GM23248 (cell line): ENCODE measurements around the gene DPP9. TPM values are rescaled to one million over a fixed set of nuclear protein-coding genes. Genes with fewer than 3 reads are reported as not detected.

ENCODE experiments used
- DNase-seq: peaks from one replicate; pipeline ENCODE4 v3.0.0-alpha.2; 2015
- H2AFZ ChIP-seq: fragments of 200-600 bp; sonication (generic); 2 replicates; pipeline ENCODE4 v1.6.1; 2016; ENCODE audit warnings: antibody characterized with exemption
- H3F3A ChIP-seq: fragments of 200-600 bp; sonication (generic); 2 replicates; pipeline ENCODE4 v1.6.1; 2016; ENCODE audit warnings: mild to moderate bottlenecking, antibody characterized with exemption, mixed run types; ENCODE audit not compliant: insufficient read depth
- H3K27ac ChIP-seq: fragments of 200-600 bp; sonication (generic); 2 replicates; pipeline ENCODE4 v1.5.1; 2016; ENCODE audit warnings: mild to moderate bottlenecking
- H3K27me3 ChIP-seq: fragments of 200-600 bp; sonication (generic); replicated peaks from 2 replicates; pipeline ENCODE4 v1.6.1; 2016; ENCODE audit warnings: mild to moderate bottlenecking; ENCODE audit not compliant: insufficient read depth
- H3K36me3 ChIP-seq: fragments of 200-600 bp; sonication (generic); 2 replicates; pipeline ENCODE4 v1.6.1; 2016; ENCODE audit warnings: low read depth, mild to moderate bottlenecking
- H3K4me1 ChIP-seq: fragments of 200-600 bp; sonication (generic); 2 replicates; pipeline ENCODE4 v1.6.1; 2016; ENCODE audit warnings: mild to moderate bottlenecking; ENCODE audit not compliant: insufficient read depth
- H3K4me2 ChIP-seq: fragments of 200-600 bp; sonication (generic); one replicate; pipeline ENCODE4 v1.6.1; 2016; ENCODE audit warnings: mild to moderate bottlenecking; ENCODE audit not compliant: unreplicated experiment
- H3K4me3 ChIP-seq: fragments of 200-600 bp; sonication (generic); 2 replicates; pipeline ENCODE4 v1.5.1; 2016; ENCODE audit warnings: mild to moderate bottlenecking
- H3K79me2 ChIP-seq: fragments of 200-600 bp; sonication (generic); 2 replicates; pipeline ENCODE4 v1.6.1; 2016; ENCODE audit warnings: mild to moderate bottlenecking; ENCODE audit not compliant: insufficient read depth
- H3K9ac ChIP-seq: fragments of 200-600 bp; sonication (generic); 2 replicates; pipeline ENCODE4 v1.6.1; 2016; ENCODE audit warnings: mild to moderate bottlenecking
- H3K9me2 ChIP-seq: fragments of 200-600 bp; sonication (generic); 2 replicates; pipeline ENCODE4 v1.6.1; 2016; ENCODE audit warnings: mixed run types, mild to moderate bottlenecking, moderate library complexity; ENCODE audit not compliant: insufficient read depth
- H3K9me3 ChIP-seq: fragments of 200-600 bp; sonication (generic); one replicate; pipeline ENCODE4 v1.6.1; 2017; ENCODE audit warnings: low read depth
- H4K20me1 ChIP-seq: fragments of 200-600 bp; sonication (generic); 2 replicates; pipeline ENCODE4 v1.6.0; 2016; ENCODE audit not compliant: insufficient read depth
- EZH2 ChIP-seq: fragments of 200-600 bp; sonication (generic); IDR thresholded peaks from 2 replicates; pipeline ENCODE4 v1.6.1; 2018; ENCODE audit warnings: antibody characterized with exemption, mild to moderate bottlenecking; ENCODE audit not compliant: insufficient read depth, poor library complexity, severe bottlenecking
- EZH2phosphoT487 ChIP-seq: fragments of 200-600 bp; sonication (generic); IDR thresholded peaks from 2 replicates; pipeline ENCODE4 v1.6.1; 2018; ENCODE audit warnings: antibody characterized with exemption, moderate library complexity, mild to moderate bottlenecking, low read depth; ENCODE audit not compliant: insufficient read depth
- WGBS, 2 experiments: methylation state at CpG; one replicate each; pipeline ENCODE4 v1.1.6; 2015 to 2017; ENCODE audit warnings: low lambda C conversion rate in 2 of 2, low coverage in 1 of 2; ENCODE audit errors: missing lambda C conversion rate in 2 of 2; 5-methylcytosine and 5-hydroxymethylcytosine counted together
- in situ Hi-C: fragments of 300-500 bp; cut with MboI; formaldehyde crosslinking; loops from 2 replicates; pipeline ENCODE4 v1.15.0; 2020
- microRNA-seq: library from miRNA; unstranded; fragments of <30 nt; microRNA quantifications from one replicate; pipeline ENCODE4, GENCODE V29; 2016; ENCODE audit warnings: borderline number of aligned reads
- polyA plus RNA-seq: library from polyadenylated mRNA; unstranded; fragments of >200 nt; fragmentation: Nextera tagmentation; extraction: Ambion mirVana; gene quantifications from 2 replicates; pipeline ENCODE4 v1.2.1, GENCODE V29; 2016
- small RNA-seq: library from RNA; depleted of rRNA; stranded (forward); fragments of <200 nt; gene quantifications from one replicate; pipeline ENCODE3, GENCODE V24; 2014; ENCODE audit warnings: low read depth, low replicate concordance
- total RNA-seq: library from RNA; depleted of rRNA; stranded (reverse); fragments of >200 nt; shearing (Covaris generic); gene quantifications from 2 replicates; pipeline ENCODE4 v1.2.3, GENCODE V29; 2014; rRNA removed

DPP9 gene
- total and polyA plus RNA-seq, 2 experiments from 2014 or later = 33.0 to 50.3 TPM

DNA sequence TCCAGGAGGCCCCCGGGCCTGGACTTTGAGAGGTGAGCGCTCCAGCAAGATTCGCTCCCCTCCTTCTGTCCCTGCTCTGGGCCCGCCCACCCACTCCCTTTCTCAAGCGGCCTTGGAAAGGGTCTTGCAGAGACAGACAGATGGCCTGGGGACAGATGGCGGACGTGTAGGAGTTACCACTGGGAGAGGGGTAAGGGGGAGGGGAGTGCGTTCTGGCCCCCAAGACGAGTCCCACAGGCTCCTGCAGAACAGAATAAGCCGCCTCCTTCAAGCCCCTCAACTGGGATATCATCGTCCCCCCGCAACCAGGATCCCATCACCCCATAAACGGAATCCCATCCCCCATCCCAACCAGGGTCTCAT is 87.9 kb downstream of the DPP9 start:
- no peak for DNase-seq
- peak overlapping the region; percentile 64 for H3K9ac ChIP-seq

DNA sequence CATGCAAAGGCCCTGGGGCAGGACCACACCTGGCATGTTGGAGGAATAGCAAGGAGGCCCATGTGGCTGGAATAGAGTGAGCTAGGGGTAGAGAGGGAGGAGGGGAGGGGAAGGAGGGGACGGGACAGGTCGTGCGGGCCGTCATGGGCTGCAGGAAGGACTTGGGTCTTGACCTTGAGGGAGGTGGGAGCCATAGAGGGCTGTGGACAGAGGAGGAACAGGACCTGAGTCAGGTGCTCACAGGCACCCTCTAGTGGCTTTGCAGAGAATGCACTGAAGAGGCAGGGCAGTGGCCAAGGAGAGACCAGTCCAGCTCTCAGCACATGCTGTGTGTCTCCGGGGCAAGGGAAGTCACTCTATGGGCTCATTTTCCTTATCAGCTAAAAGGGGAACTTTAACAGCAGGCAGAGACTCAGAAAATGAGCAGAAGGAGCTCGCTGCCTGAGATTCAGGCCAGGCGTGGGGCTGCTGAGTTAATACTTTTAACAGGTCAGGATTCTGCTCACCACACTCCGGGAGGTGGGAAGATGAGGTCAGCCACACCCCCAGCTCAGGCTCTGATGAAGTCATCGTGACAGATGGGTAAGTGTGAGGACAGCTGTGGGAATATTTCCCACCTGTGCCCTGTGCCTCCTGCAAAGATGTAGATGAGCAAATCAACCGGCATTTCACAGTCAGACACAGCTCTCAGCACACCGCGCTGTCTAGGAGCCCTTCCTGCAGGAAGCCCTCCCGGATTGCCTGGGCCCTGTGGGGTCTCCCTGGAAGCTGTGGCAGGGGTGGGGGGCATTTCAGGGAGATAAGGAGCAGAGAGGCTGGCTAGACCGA is 90.3 kb downstream of the DPP9 start:
- H4K20me1 ChIP-seq = no peaks in the 10 kb centered on the region
- peak; percentile 68 for DNase-seq
- no peaks in the 10 kb centered on the region for H3K27me3 ChIP-seq
- H3K27ac ChIP-seq = no peak overlapping the region
- no peak overlapping the region for H2AFZ ChIP-seq
- WGBS, 2 experiments = 51 to 54% methylated on average over 10 to 14 of the region's 14 CpGs
- H3K36me3 ChIP-seq = no peaks in the 10 kb centered on the region
- no peak overlapping the region for H3K9ac ChIP-seq
- H3K9me2 ChIP-seq = no peaks in the 10 kb centered on the region
- H3F3A ChIP-seq = peaks cover 16% of the 10 kb centered on the region
- H3K79me2 ChIP-seq = no peaks in the 10 kb centered on the region
- H3K9me3 ChIP-seq = no peaks in the 10 kb centered on the region
- no peak for TF ChIP-seq EZH2
- TF ChIP-seq EZH2phosphoT487 = no peak
- in situ Hi-C loops = no loop called here
- H3K4me2 ChIP-seq = no peak overlapping the region
- H3K4me1 ChIP-seq = peaks cover 11% of the 10 kb centered on the region
- H3K4me3 ChIP-seq = no peak overlapping the region

More for the DNA sequence above, 87.9 kb downstream of the DPP9 start:
- H3K36me3 ChIP-seq = no peaks in the 10 kb centered on the region
- H3K4me2 ChIP-seq = peak overlapping the region; percentile 89
- no peak overlapping the region for H3K27ac ChIP-seq
- H3K79me2 ChIP-seq = no peaks in the 10 kb centered on the region
- H3K9me3 ChIP-seq = no peaks in the 10 kb centered on the region
- H2AFZ ChIP-seq = peak overlapping the region; percentile 86
- H3K9me2 ChIP-seq = no peaks in the 10 kb centered on the region
- no peaks in the 10 kb centered on the region for H4K20me1 ChIP-seq
- no peak for TF ChIP-seq EZH2phosphoT487
- no peak for TF ChIP-seq EZH2
- peak overlapping the region; percentile 73 for H3K4me3 ChIP-seq
- no peaks in the 10 kb centered on the region for H3K27me3 ChIP-seq
- H3K4me1 ChIP-seq = peaks cover 11% of the 10 kb centered on the region
- peaks cover 16% of the 10 kb centered on the region for H3F3A ChIP-seq
- WGBS, 2 experiments = 23 to 28% methylated on average over 9 to 11 of the region's 13 CpGs
- in situ Hi-C loops = no loop called here

Small RNA genes lying within 50 kb of the gene (microRNA-seq; reads per million reads assigned to microRNA genes)
- not detected for gene MIR7-3

Small RNA genes lying within 50 kb of the gene (small RNA-seq; reads per million reads assigned to genes)
- gene MIR7-3 = not detected

Other genes starting within 250 kb of the DPP9 start
- gene PLIN4, start 205.4 kb downstream of the DPP9 start, total RNA-seq = not detected in 2 replicates
- gene PLIN4, start 205.4 kb downstream of the DPP9 start, polyA plus RNA-seq = 0.08 TPM in 1 of 2 replicates, not detected in the other
- not detected in 2 replicates for gene PLIN5, start 188.6 kb downstream of the DPP9 start, total RNA-seq
- not detected in 2 replicates for gene PLIN5, start 188.6 kb downstream of the DPP9 start, polyA plus RNA-seq
- gene LRG1, start 183.8 kb downstream of the DPP9 start, total RNA-seq = not detected in 2 replicates
- not detected in 2 replicates for gene LRG1, start 183.8 kb downstream of the DPP9 start, polyA plus RNA-seq
- not detected in 2 replicates for gene SEMA6B, start 164.2 kb downstream of the DPP9 start, total RNA-seq
- 0.19 TPM in 1 of 2 replicates, not detected in the other for gene SEMA6B, start 164.2 kb downstream of the DPP9 start, polyA plus RNA-seq
- gene TNFAIP8L1, start 84.3 kb downstream of the DPP9 start, total RNA-seq = 0.76 and 0.86 TPM in 2 replicates
- gene TNFAIP8L1, start 84.3 kb downstream of the DPP9 start, polyA plus RNA-seq = 2.0 TPM in 2 replicates
- 177 and 207 TPM in 2 replicates for gene MYDGF, start 53.5 kb downstream of the DPP9 start, total RNA-seq
- 591 and 597 TPM in 2 replicates for gene MYDGF, start 53.5 kb downstream of the DPP9 start, polyA plus RNA-seq
- 11.0 and 11.1 TPM in 2 replicates for gene FEM1A, start 67.9 kb upstream of the DPP9 start, total RNA-seq
- 1.1 and 1.3 TPM in 2 replicates for gene FEM1A, start 67.9 kb upstream of the DPP9 start, polyA plus RNA-seq
- gene TICAM1, start 107.9 kb upstream of the DPP9 start, total RNA-seq = 2.0 and 4.2 TPM in 2 replicates
- gene TICAM1, start 107.9 kb upstream of the DPP9 start, polyA plus RNA-seq = 19.9 TPM in 2 replicates
- 306 and 372 TPM in 2 replicates for gene PLIN3, start 143.8 kb upstream of the DPP9 start, total RNA-seq
- gene PLIN3, start 143.8 kb upstream of the DPP9 start, polyA plus RNA-seq = 398 and 415 TPM in 2 replicates
- gene ARRDC5, start 179.1 kb upstream of the DPP9 start, total RNA-seq = not detected in 2 replicates
- not detected in 2 replicates for gene ARRDC5, start 179.1 kb upstream of the DPP9 start, polyA plus RNA-seq
- gene UHRF1, start 185.7 kb upstream of the DPP9 start, total RNA-seq = 29.3 and 29.4 TPM in 2 replicates
- gene UHRF1, start 185.7 kb upstream of the DPP9 start, polyA plus RNA-seq = 26.9 and 28.6 TPM in 2 replicates
- gene KDM4B, start 245.3 kb upstream of the DPP9 start, total RNA-seq = 20.5 and 28.7 TPM in 2 replicates
- 13.3 and 14.8 TPM in 2 replicates for gene KDM4B, start 245.3 kb upstream of the DPP9 start, polyA plus RNA-seq